Testis (tissue), 3 donors: ENCODE results near the gene CRIP1. TPM values are rescaled to one million over a fixed set of nuclear protein-coding genes. Genes with fewer than 3 reads are reported as not detected.

ENCODE experiments used
- DNase-seq: peaks from one replicate; pipeline ENCODE4 v3.0.0-alpha.2; 2019
- H3K27ac ChIP-seq, 2 donors: fragments of 200-600 bp; sonication (generic); one replicate each; pipeline ENCODE4 v1.5.1; 2019
- H3K27me3 ChIP-seq: fragments of 200-600 bp; sonication (generic); one replicate; pipeline ENCODE4 v1.5.1; 2019
- H3K36me3 ChIP-seq: fragments of 200-600 bp; sonication (generic); one replicate; pipeline ENCODE4 v1.5.1; 2017; ENCODE audit warnings: low read depth; ENCODE audit errors: missing control alignments
- H3K4me1 ChIP-seq: fragments of 200-600 bp; sonication (generic); one replicate; pipeline ENCODE4 v1.5.1; 2019
- H3K4me3 ChIP-seq, 2 donors: fragments of 200-600 bp; sonication (generic); one replicate each; pipeline ENCODE4 v1.5.1; 2017 to 2019
- H3K9me3 ChIP-seq: fragments of 200-600 bp; sonication (generic); one replicate; pipeline ENCODE4 v1.5.1; 2017
- CTCF ChIP-seq, 3 experiments: fragments of 450-650 bp in 2 of 3; fragments of 200-600 bp in 1 of 3; sonication (generic) in 1 of 3; IDR thresholded peaks; one replicate each; pipeline ENCODE4 v1.5.1; 2016 to 2019; ENCODE audit warnings: antibody characterized with exemption in 3 of 3, mild to moderate bottlenecking in 2 of 3, moderate library complexity in 1 of 3
- POLR2A ChIP-seq: fragments of 450-650 bp; IDR thresholded peaks from one replicate; pipeline ENCODE4 v1.6.1; 2017; ENCODE audit warnings: antibody characterized with exemption, mild to moderate bottlenecking, moderate library complexity
- WGBS, 2 donors: methylation state at CpG; one replicate each; pipeline ENCODE4 v1.1.5; 2018; 5-methylcytosine and 5-hydroxymethylcytosine counted together
- intact Hi-C: fragments of 100-400 bp; cut with DNase I; formaldehyde crosslinking; loops from one replicate; pipeline ENCODE4 v1.15.1; 2023; ENCODE audit warnings: low total_unique reads
- polyA plus RNA-seq: library from polyadenylated mRNA; stranded (reverse); fragments of 350-450 nt; fragmentation: Illumina TruSeq; extraction: RNeasy Lipid Tissue Mini Kit (QIAGEN cat#74804); gene quantifications from one replicate; pipeline ENCODE4 v1.2.3, GENCODE V29; 2014; ENCODE audit warnings: low read depth, low replicate concordance; ENCODE audit not compliant: insufficient read depth
- total RNA-seq, 2 donors: library from RNA; depleted of rRNA; stranded (reverse); fragments of >200 nt; gene quantifications; one replicate each; pipeline ENCODE4 v1.2.3, GENCODE V29; 2016

The CRIP1 gene
- total and polyA plus RNA-seq, 3 donors from 2014 or later, result 3.0 to 154 (median 4.4) TPM

DNA sequence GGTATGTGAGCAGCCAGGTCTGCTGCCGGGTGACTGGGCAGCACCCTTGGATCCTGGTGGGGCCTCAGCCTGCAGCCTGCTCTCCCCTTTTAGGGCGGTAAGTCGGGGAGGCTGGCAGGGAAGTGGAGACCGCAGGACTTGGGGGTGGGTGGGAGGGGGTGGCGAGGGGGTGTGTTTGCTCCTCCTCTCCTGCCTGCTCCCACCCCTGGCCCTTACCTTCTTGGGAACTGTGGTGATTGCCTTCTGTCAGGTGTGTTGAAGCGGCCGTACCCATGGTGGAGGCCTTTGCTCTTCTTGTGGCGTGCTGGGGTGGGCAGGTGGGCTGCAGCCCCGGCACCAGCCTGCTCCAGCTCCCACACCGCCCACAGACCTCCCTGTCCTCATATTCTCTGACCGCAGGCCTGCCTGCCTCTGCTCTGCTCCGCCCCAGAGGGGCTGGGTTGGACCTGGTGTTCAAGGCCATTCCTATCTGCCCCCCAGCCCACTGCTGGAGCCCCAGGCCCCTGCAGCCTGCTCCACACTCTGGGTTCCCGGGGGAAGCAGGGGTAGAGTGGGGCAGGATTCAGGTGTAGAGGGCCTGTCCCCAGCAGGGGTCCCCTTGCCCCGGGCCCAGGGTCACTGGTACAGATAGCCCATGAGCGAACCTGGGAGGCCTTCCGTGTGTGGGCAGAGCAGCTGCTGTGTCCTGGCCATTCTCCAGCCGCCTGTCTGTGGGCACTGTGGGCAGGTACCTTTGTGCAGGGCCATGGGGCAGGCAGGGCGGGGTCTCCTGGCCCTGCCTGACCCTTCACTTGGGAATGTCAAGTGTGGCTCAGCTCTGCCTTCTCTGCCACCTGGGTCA lies 9.5 kb downstream of the CRIP1 start:
- Histone ChIP-seq H3K9me3 (no peaks in the 10 kb centered on the region), H3K4me3 (no peak overlapping the region), H3K4me1 (peaks cover 9% of the 10 kb centered on the region), H3K27ac (no peak overlapping the region), H3K27me3 (no peaks in the 10 kb centered on the region), H3K36me3 (no peaks in the 10 kb centered on the region)
- intact Hi-C loops, result no loop called here
- WGBS, 2 donors, result 65 to 73% methylated on average over 3 to 16 of the region's 18 CpGs
- DNase-seq, result no peak
- TF ChIP-seq POLR2A (no peak), CTCF (IDR thresholded peaks at IDR 0.05) (no peak)

- H3K4me3 ChIP-seq, result no peak overlapping the region
- DNase-seq, result no peak
- H3K36me3 ChIP-seq, result no peaks in the 10 kb centered on the region
- intact Hi-C loops, result no loop called here
- no peak overlapping the region for H3K27ac ChIP-seq
- 88 to 95% methylated on average over 9 to 32 of the region's 32 CpGs for WGBS, 2 donors
- H3K27me3 ChIP-seq, result no peaks in the 10 kb centered on the region
- H3K4me1 ChIP-seq, result peaks cover 9% of the 10 kb centered on the region
- H3K9me3 ChIP-seq, result no peaks in the 10 kb centered on the region
- TF ChIP-seq CTCF (IDR thresholded peaks at IDR 0.05), result no peak
- no peak for TF ChIP-seq POLR2A
These were observed 10.3 kb downstream of the CRIP1 start for GRCh38 chr14:105496831-105497591.

GRCh38 chr14:105497671-105498429 lies 11.2 kb downstream of the CRIP1 start:
- 81 to 85% methylated on average over 13 to 31 of the region's 31 CpGs for WGBS, 2 donors
- Histone ChIP-seq H3K9me3 (no peaks in the 10 kb centered on the region), H3K4me3 (no peak overlapping the region), H3K4me1 (peaks cover 9% of the 10 kb centered on the region), H3K27ac (no peak overlapping the region), H3K27me3 (no peaks in the 10 kb centered on the region), H3K36me3 (no peaks in the 10 kb centered on the region)
- intact Hi-C loops, result no loop called here
- TF ChIP-seq CTCF (IDR thresholded peaks at IDR 0.05) (no peak), POLR2A (no peak)
- DNase-seq, result no peak

GRCh38 chr14:105498430-105499255 lies 12.0 kb downstream of the CRIP1 start:
- H3K36me3 ChIP-seq, result no peaks in the 10 kb centered on the region
- no peak for TF ChIP-seq POLR2A
- DNase-seq, result no peak
- H3K4me1 ChIP-seq, result peaks cover 9% of the 10 kb centered on the region
- intact Hi-C loops, result no loop called here
- 85 to 88% methylated on average over 27 to 36 of the region's 36 CpGs for WGBS, 2 donors
- no peak overlapping the region for H3K27ac ChIP-seq
- no peak overlapping the region for H3K4me3 ChIP-seq
- no peaks in the 10 kb centered on the region for H3K27me3 ChIP-seq
- H3K9me3 ChIP-seq, result no peaks in the 10 kb centered on the region
